IPS-20b (cell line): Measurements from ENCODE around the gene GRIK3.

Source experiments
- H3K27ac ChIP-seq: one replicate; pipeline ENCODE4 v1.5.1; 2013; ENCODE audit warnings: low read length
- H3K27me3 ChIP-seq: 2 replicates; pipeline ENCODE4 v1.6.1; 2013; ENCODE audit warnings: mild to moderate bottlenecking, low read length, inconsistent platforms; ENCODE audit not compliant: insufficient read depth
- H3K36me3 ChIP-seq: 2 replicates; pipeline ENCODE4 v1.6.1; 2013; ENCODE audit warnings: low read depth, mild to moderate bottlenecking, inconsistent platforms, low read length, moderate library complexity; ENCODE audit not compliant: insufficient read depth
- H3K4me1 ChIP-seq: 2 replicates; pipeline ENCODE4 v1.6.1; 2013; ENCODE audit warnings: mild to moderate bottlenecking, control low read depth, inconsistent platforms, low read length, moderate library complexity; ENCODE audit not compliant: insufficient read depth
- H3K4me3 ChIP-seq: 2 replicates; pipeline ENCODE4 v1.5.1; 2013; ENCODE audit warnings: mild to moderate bottlenecking, low read length, inconsistent platforms
- H3K9ac ChIP-seq: 2 replicates; pipeline ENCODE4 v1.6.1; 2013; ENCODE audit warnings: low read depth, mild to moderate bottlenecking, inconsistent platforms, low read length, moderate library complexity
- H3K9me3 ChIP-seq: 2 replicates; pipeline ENCODE4 v1.6.1; 2013; ENCODE audit warnings: mild to moderate bottlenecking, low read depth, low read length, inconsistent platforms; ENCODE audit not compliant: insufficient read depth

Gene GRIK3

DNA sequence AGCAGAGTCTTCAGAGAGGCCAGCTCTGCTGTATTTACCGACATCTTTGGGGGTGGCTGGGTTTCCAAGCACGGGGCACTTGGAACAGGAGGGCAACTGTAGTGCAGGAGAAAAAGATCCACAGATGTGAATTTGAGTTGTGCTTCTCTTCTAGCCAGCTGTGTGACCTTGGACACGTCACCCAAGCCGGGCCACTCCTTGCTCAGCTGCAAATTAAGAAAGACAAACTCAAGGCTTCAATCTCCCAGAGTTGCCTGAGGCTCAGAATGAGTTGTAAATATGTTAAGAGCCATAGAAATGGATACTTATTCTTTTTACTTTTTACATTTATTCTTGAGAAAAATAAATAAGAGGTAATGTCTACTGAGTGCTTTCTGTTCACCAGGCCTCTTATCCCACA is 24.3 kb downstream of the GRIK3 start:
- H3K27ac ChIP-seq: no peak overlapping the region
- H3K27me3 ChIP-seq: no peaks in the 10 kb centered on the region

DNA sequence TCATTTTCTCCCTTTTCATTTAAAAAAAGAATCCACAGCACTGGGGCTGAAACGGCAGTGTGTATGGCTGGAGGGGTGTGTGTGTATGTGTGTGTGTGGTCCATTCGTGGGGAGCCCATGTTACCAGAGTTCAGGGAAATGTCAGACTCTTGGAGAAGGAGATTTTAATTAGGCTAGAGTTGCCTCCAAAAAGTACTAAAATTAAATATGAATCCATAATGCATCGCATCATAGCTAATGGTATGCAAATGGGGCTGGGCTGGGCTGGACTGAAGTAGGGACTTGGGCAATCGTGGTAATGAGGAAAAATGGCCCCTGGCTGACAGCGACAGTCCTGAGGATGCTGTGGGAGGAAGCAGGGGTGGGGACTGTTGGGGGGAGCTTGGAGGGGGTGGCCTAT is 24.8 kb downstream of the GRIK3 start:
- no peak overlapping the region for H3K4me3 ChIP-seq
- H3K4me1 ChIP-seq: peaks cover 8% of the 10 kb centered on the region; the same call in 1 of the 2 replicates
- H3K36me3 ChIP-seq: no peaks in the 10 kb centered on the region
- no peaks in the 10 kb centered on the region for H3K27me3 ChIP-seq
- no peak overlapping the region for H3K27ac ChIP-seq
- no peak overlapping the region for H3K9ac ChIP-seq
- no peaks in the 10 kb centered on the region for H3K9me3 ChIP-seq

More for the DNA sequence above, 24.3 kb downstream of the GRIK3 start:
- H3K36me3 ChIP-seq: no peaks in the 10 kb centered on the region
- H3K4me3 ChIP-seq: no peak overlapping the region
- peaks cover 8% of the 10 kb centered on the region; the same call in 1 of the 2 replicates for H3K4me1 ChIP-seq
- no peak overlapping the region for H3K9ac ChIP-seq
- H3K9me3 ChIP-seq: no peaks in the 10 kb centered on the region

- H3K9me3 ChIP-seq: no peaks in the 10 kb centered on the region
- no peak overlapping the region for H3K9ac ChIP-seq
- no peaks in the 10 kb centered on the region for H3K36me3 ChIP-seq
- no peak overlapping the region for H3K27ac ChIP-seq
- peaks cover 16% of the 10 kb centered on the region; the same call in 1 of the 2 replicates for H3K4me1 ChIP-seq
- no peaks in the 10 kb centered on the region for H3K27me3 ChIP-seq
- no peak overlapping the region for H3K4me3 ChIP-seq
Measured at GRCh38 chr1:37006132-37006868, 28.0 kb downstream of the GRIK3 start.

DNA sequence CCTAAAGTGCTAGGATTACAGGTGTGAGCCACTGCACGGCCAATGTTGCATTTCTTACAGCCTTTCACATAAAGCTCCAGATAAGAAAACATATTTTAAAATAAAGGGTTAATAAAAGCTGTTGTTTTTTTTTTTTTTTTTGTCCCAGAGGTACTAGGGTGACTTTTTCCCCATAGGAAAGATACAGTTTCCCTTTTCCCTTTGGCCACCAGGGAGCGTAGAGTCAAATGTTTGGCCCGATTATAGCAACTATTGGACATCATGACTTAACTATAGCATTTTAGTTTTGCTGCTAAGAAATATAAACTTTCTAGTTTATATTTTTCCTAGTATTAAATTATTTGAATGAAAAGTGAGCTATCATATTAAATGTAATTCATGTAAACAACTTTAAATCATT is 31.4 kb downstream of the GRIK3 start:
- Histone ChIP-seq H3K9ac (no peak overlapping the region), H3K36me3 (no peaks in the 10 kb centered on the region), H3K4me1 (peaks cover 16% of the 10 kb centered on the region; the same call in 1 of the 2 replicates), H3K27me3 (no peaks in the 10 kb centered on the region), H3K27ac (no peak overlapping the region), H3K9me3 (no peaks in the 10 kb centered on the region), H3K4me3 (no peak overlapping the region)

DNA sequence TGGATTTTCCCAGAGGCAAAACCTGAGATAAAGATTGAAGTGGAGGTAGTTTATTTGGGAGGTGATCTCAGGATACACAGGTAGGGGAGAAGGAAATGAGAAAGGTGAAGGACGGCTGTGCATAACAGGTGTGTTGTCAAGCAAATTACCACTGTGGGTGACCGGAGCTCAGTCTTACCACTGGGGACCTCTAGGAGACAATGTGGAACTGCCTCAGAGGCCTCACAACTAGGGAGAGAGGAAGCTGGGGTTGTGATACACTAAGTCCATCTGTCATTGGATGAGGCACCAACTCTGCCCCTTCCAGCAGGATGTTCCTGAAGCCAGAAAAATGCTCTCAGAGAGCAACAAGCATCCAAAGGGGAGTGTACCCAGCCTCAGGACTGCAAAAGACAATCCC is 32.6 kb downstream of the GRIK3 start:
- H3K27ac ChIP-seq: no peak overlapping the region
- no peaks in the 10 kb centered on the region for H3K36me3 ChIP-seq
- no peaks in the 10 kb centered on the region for H3K27me3 ChIP-seq
- no peak overlapping the region for H3K4me3 ChIP-seq
- no peaks in the 10 kb centered on the region for H3K9me3 ChIP-seq
- peaks cover 16% of the 10 kb centered on the region; the same call in 1 of the 2 replicates for H3K4me1 ChIP-seq
- H3K9ac ChIP-seq: no peak overlapping the region

DNA sequence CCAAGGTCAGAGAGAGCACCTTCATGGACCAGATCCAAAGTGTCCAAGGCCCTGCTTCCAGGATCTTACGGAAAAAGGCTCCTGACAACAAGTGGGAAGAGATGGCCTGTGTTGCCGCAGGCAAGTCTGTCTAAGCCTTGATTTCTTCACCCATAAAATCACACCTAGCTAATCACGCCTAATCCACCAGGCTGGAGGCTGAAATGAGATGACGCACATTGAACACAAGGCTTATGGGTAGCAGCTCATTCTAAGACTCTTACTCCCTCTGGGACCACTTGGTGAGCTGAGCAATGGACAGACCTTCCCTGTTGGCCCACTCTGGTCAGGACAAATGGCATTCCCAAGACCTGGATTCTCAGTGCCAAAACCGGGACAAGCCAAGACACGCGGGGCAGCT is 38.2 kb downstream of the GRIK3 start:
- H3K36me3 ChIP-seq: no peaks in the 10 kb centered on the region
- H3K9ac ChIP-seq: no peak overlapping the region
- no peaks in the 10 kb centered on the region for H3K9me3 ChIP-seq
- H3K4me3 ChIP-seq: no peak overlapping the region
- no peaks in the 10 kb centered on the region for H3K27me3 ChIP-seq
- no peak overlapping the region for H3K27ac ChIP-seq
- no peaks in the 10 kb centered on the region for H3K4me1 ChIP-seq

- Histone ChIP-seq H3K27me3 (no peaks in the 10 kb centered on the region), H3K9ac (no peak overlapping the region), H3K36me3 (no peaks in the 10 kb centered on the region), H3K27ac (no peak overlapping the region), H3K4me1 (no peaks in the 10 kb centered on the region), H3K4me3 (no peak overlapping the region), H3K9me3 (no peaks in the 10 kb centered on the region)
Measured at GRCh38 chr1:36994868-36995267, 39.4 kb downstream of the GRIK3 start.

- Histone ChIP-seq H3K4me3 (no peak overlapping the region), H3K27me3 (no peaks in the 10 kb centered on the region), H3K27ac (no peak overlapping the region), H3K4me1 (no peaks in the 10 kb centered on the region), H3K36me3 (no peaks in the 10 kb centered on the region), H3K9ac (no peak overlapping the region), H3K9me3 (no peaks in the 10 kb centered on the region)
Measured at GRCh38 chr1:36994294-36994693, 40.0 kb downstream of the GRIK3 start.

GRCh38 chr1:36992139-36992943 is 42.0 kb downstream of the GRIK3 start:
- no peaks in the 10 kb centered on the region for H3K36me3 ChIP-seq
- H3K4me3 ChIP-seq: no peak overlapping the region
- H3K27me3 ChIP-seq: no peaks in the 10 kb centered on the region
- no peak overlapping the region for H3K27ac ChIP-seq
- H3K9ac ChIP-seq: no peak overlapping the region
- H3K9me3 ChIP-seq: no peaks in the 10 kb centered on the region
- no peaks in the 10 kb centered on the region for H3K4me1 ChIP-seq

GRCh38 chr1:36991551-36991950 is 42.8 kb downstream of the GRIK3 start:
- no peaks in the 10 kb centered on the region for H3K9me3 ChIP-seq
- H3K9ac ChIP-seq: no peak overlapping the region
- no peak overlapping the region for H3K4me3 ChIP-seq
- H3K36me3 ChIP-seq: no peaks in the 10 kb centered on the region
- H3K27ac ChIP-seq: no peak overlapping the region
- H3K4me1 ChIP-seq: no peaks in the 10 kb centered on the region
- no peaks in the 10 kb centered on the region for H3K27me3 ChIP-seq

GRCh38 chr1:36990928-36991327 is 43.4 kb downstream of the GRIK3 start:
- Histone ChIP-seq H3K9ac (no peak overlapping the region), H3K27me3 (no peaks in the 10 kb centered on the region), H3K4me1 (no peaks in the 10 kb centered on the region), H3K27ac (no peak overlapping the region), H3K4me3 (no peak overlapping the region), H3K36me3 (no peaks in the 10 kb centered on the region), H3K9me3 (no peaks in the 10 kb centered on the region)

- no peaks in the 10 kb centered on the region for H3K27me3 ChIP-seq
- H3K36me3 ChIP-seq: no peaks in the 10 kb centered on the region
- H3K27ac ChIP-seq: no peak overlapping the region
- H3K9me3 ChIP-seq: no peaks in the 10 kb centered on the region
- no peak overlapping the region for H3K4me3 ChIP-seq
- no peaks in the 10 kb centered on the region for H3K4me1 ChIP-seq
- no peak overlapping the region for H3K9ac ChIP-seq
Measured at GRCh38 chr1:36989241-36989640, 45.1 kb downstream of the GRIK3 start.
